Hepatocyte (in vitro differentiated cells): ENCODE results near the gene THAP7.

ENCODE experiments used
- CTCF ChIP-seq: fragments of 200-600 bp; sonication (generic); IDR thresholded peaks from 2 replicates; pipeline ENCODE4 v1.5.1; 2016; ENCODE audit warnings: antibody characterized with exemption, mild to moderate bottlenecking; ENCODE audit not compliant: poor library complexity
- EZH2 ChIP-seq: fragments of 200-600 bp; sonication (generic); IDR thresholded peaks from 2 replicates; pipeline ENCODE4 v1.6.1; 2016; ENCODE audit warnings: antibody characterized with exemption, mild to moderate bottlenecking, borderline replicate concordance

GRCh38 chr22:21010426-21011113 lies 8.7 kb upstream of the THAP7 start:
- no peak for TF ChIP-seq EZH2
- TF ChIP-seq CTCF: no peak
